ENCODE measurements around the gene XXYLT1. TPM values are rescaled to one million over a fixed set of nuclear protein-coding genes. Genes with fewer than 3 reads are reported as not detected.

The XXYLT1 gene
- total RNA-seq, 1 donor from 2014 or later: 10.5 TPM

GRCh38 chr3:195066441-195066841 is 204.5 kb downstream of the XXYLT1 start:
- no peak for FAIRE-seq
- peaks cover 1% of the 10 kb centered on the region for H3K36me3 ChIP-seq (ENCODE audit: control insufficient read depth, insufficient read depth, low read length)

GRCh38 chr3:195065864-195066185 is 205.1 kb downstream of the XXYLT1 start:
- no peak for FAIRE-seq
- H3K36me3 ChIP-seq (ENCODE audit: control insufficient read depth, insufficient read depth, low read length): peaks cover 1% of the 10 kb centered on the region
- no peak overlapping the region for H3K4me3 ChIP-seq (ENCODE audit: low read depth, low read length)
- DNase-seq (ENCODE audit: low read depth): no peak
- no peaks in the 10 kb centered on the region for H3K27me3 ChIP-seq (ENCODE audit: control insufficient read depth, insufficient read depth, low read length)
- no peak for TF ChIP-seq CTCF (IDR thresholded peaks at IDR 0.05; ENCODE audit: insufficient read depth, low read length, severe bottlenecking)

More at GRCh38 chr3:195066441-195066841, 204.5 kb downstream of the XXYLT1 start:
- H3K27me3 ChIP-seq (ENCODE audit: control insufficient read depth, insufficient read depth, low read length): no peaks in the 10 kb centered on the region
- no peak overlapping the region for H3K4me3 ChIP-seq (ENCODE audit: low read depth, low read length)
- no peak for DNase-seq (ENCODE audit: low read depth)
- TF ChIP-seq CTCF (IDR thresholded peaks at IDR 0.05; ENCODE audit: insufficient read depth, low read length, severe bottlenecking): no peak

GRCh38 chr3:195065142-195065863 is 205.7 kb downstream of the XXYLT1 start:
- FAIRE-seq: no peak
- Histone ChIP-seq H3K4me3 (ENCODE audit: low read depth, low read length) (no peak overlapping the region), H3K36me3 (ENCODE audit: control insufficient read depth, insufficient read depth, low read length) (peaks cover 1% of the 10 kb centered on the region), H3K27me3 (ENCODE audit: control insufficient read depth, insufficient read depth, low read length) (no peaks in the 10 kb centered on the region)
- TF ChIP-seq CTCF (IDR thresholded peaks at IDR 0.05; ENCODE audit: insufficient read depth, low read length, severe bottlenecking): no peak
- DNase-seq (ENCODE audit: low read depth): no peak

- Histone ChIP-seq H3K4me3 (ENCODE audit: low read depth, low read length) (no peak overlapping the region), H3K27me3 (ENCODE audit: control insufficient read depth, insufficient read depth, low read length) (no peaks in the 10 kb centered on the region), H3K36me3 (ENCODE audit: control insufficient read depth, insufficient read depth, low read length) (peaks cover 1% of the 10 kb centered on the region)
- no peak for TF ChIP-seq CTCF (IDR thresholded peaks at IDR 0.05; ENCODE audit: insufficient read depth, low read length, severe bottlenecking)
- DNase-seq (ENCODE audit: low read depth): no peak
- FAIRE-seq: no peak
These were observed 206.5 kb downstream of the XXYLT1 start for GRCh38 chr3:195064300-195064931.

- DNase-seq (ENCODE audit: low read depth) (no peak), FAIRE-seq (no peak)
- Histone ChIP-seq H3K4me3 (ENCODE audit: low read depth, low read length) (no peak overlapping the region), H3K27me3 (ENCODE audit: control insufficient read depth, insufficient read depth, low read length) (no peaks in the 10 kb centered on the region), H3K36me3 (ENCODE audit: control insufficient read depth, insufficient read depth, low read length) (no peaks in the 10 kb centered on the region)
- TF ChIP-seq CTCF (IDR thresholded peaks at IDR 0.05; ENCODE audit: insufficient read depth, low read length, severe bottlenecking): peak; percentile 13
These were observed 207.3 kb downstream of the XXYLT1 start for GRCh38 chr3:195063581-195064193.
